AG09309 (cell line): ENCODE measurements around the gene PAMR1.

Experiments
- DNase-seq: peaks from one replicate; pipeline ENCODE4 v3.0.0-alpha.2; 2010; ENCODE audit warnings: low read depth
- H3K4me3 ChIP-seq: 2 replicates; pipeline ENCODE4 v1.5.1; 2011; ENCODE audit warnings: mild to moderate bottlenecking, low read depth, low read length, moderate library complexity; ENCODE audit not compliant: control insufficient read depth
- CTCF ChIP-seq: IDR thresholded peaks from 2 replicates; pipeline ENCODE4 v1.5.1; 2011; ENCODE audit warnings: mild to moderate bottlenecking, low read depth, low read length, inconsistent platforms; ENCODE audit not compliant: insufficient read depth, control insufficient read depth; ENCODE audit errors: missing control alignments

Gene PAMR1

DNA sequence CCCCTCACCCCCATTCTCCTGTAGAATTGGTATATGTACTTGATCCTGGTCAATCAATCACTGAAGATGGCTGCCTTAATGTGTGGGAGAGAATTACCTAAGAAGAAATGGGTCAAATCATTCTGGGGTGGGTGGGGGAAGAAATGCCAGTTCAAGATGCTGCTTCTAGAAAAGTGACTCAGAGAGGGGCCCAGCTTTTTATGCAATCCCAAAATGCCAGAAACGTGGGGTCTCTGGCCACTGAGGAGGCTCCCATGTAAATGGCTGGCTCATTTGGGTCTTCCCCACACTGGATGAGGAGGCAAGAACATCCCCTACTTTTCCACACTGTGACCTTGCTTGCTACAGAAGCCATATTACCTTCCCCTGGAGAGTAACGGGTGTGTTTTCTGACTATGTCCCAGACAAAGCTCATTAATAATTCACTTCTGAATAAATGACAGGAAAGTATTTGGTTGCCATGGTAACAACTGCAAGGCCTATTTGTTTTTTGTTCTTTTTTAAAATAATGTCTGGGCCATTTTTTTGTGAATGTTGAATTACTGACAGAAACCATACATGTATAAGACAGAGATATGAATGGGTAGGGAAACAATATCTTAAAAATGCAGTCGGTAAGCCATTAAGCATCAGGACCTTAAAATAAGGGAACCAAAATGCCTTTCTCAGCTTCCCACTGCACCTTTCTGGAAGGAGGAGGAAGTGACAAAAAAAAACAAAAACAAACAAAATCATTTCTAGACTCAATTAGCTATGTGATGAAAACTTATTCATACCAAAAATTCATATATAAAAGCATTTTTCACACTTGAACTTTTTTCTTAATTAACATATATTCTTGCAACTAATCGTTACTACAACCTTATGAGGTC lies 138.1 kb downstream of the PAMR1 start:
- no peak for DNase-seq
- H3K4me3 ChIP-seq = no peak overlapping the region

DNA sequence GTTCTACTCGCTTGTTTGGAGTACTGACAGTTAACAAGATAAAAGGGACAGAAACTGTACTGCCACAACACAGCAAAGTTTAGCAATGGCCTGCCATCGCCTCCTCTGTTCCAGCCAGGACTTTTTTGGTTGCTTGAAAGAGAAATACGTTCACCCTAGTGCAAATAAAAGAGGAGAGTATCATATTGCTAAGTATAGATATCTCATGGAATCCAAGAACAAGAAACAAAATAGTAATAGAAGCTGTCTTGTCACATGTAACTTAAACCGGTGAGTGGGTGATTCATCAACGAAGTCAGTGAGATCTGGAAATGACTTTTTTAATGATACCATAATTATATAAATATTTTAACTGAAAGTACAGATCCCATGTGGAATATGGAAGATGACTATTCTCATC lies 141.5 kb downstream of the PAMR1 start:
- H3K4me3 ChIP-seq = no peak overlapping the region
- no peak for DNase-seq
- TF ChIP-seq CTCF = no peak

More for the DNA sequence above, 138.1 kb downstream of the PAMR1 start:
- no peak for TF ChIP-seq CTCF
